IMR-90 (cell line): ENCODE measurements around the gene HCFC1R1.
"Not testable (repeated sequence)": the region's sequence is repeated elsewhere in the genome, so short reads cannot be mapped to it uniquely, and the experiment has no call there.

ENCODE experiments used
- BHLHE40 ChIP-seq: fragments of 150-350 bp; IDR thresholded peaks from 2 replicates; pipeline ENCODE4 v1.6.1; 2016; ENCODE audit warnings: mild to moderate bottlenecking, low read depth, low read length
- CTCF ChIP-seq: conservative IDR thresholded peaks from 2 replicates; pipeline ENCODE4 v1.5.1; 2012; ENCODE audit warnings: mild to moderate bottlenecking, low read depth, low read length, improper control_type of control experiment
- FOS ChIP-seq: fragments of 150-350 bp; IDR thresholded peaks from 2 replicates; pipeline ENCODE4 v1.6.1; 2016; ENCODE audit warnings: low read depth, low read length
- POLR2A ChIP-seq: IDR thresholded peaks from 2 replicates; pipeline ENCODE4 v1.6.1; 2012; ENCODE audit warnings: mild to moderate bottlenecking, low read depth, low read length

GRCh38 chr16:3072576-3073263 lies 49.0 kb upstream of the HCFC1R1 start:
- not testable (repeated sequence) for TF ChIP-seq CTCF, POLR2A, FOS, BHLHE40
